Osteoblast (primary cell): Measurements from ENCODE around the gene CHMP5. TPM values are rescaled to one million over a fixed set of nuclear protein-coding genes. Genes with fewer than 3 reads are reported as not detected.
A peak's percentile ranks its signal among the peaks of the same experiment; 100 is the strongest.

ENCODE experiments used
- DNase-seq: peaks from one replicate; pipeline ENCODE4 v3.0.0; 2011; ENCODE audit warnings: low spot score, mixed read lengths; ENCODE audit not compliant: insufficient read length; ENCODE audit errors: missing footprints
- H2AFZ ChIP-seq: 2 replicates; pipeline ENCODE4 v1.6.0; 2011; ENCODE audit warnings: mild to moderate bottlenecking, low read length
- H3K27ac ChIP-seq: 2 replicates; pipeline ENCODE4 v1.5.1; 2011; ENCODE audit warnings: mild to moderate bottlenecking, low read depth, low read length, moderate library complexity
- H3K27me3 ChIP-seq: 2 replicates; pipeline ENCODE4 v1.6.0; 2012; ENCODE audit warnings: mild to moderate bottlenecking, control low read depth, inconsistent platforms, low read length, moderate library complexity; ENCODE audit not compliant: insufficient read depth
- H3K36me3 ChIP-seq: 2 replicates; pipeline ENCODE4 v1.5.1; 2011; ENCODE audit warnings: mild to moderate bottlenecking, low read length, control low read depth, moderate library complexity; ENCODE audit not compliant: insufficient read depth
- H3K4me1 ChIP-seq: 2 replicates; pipeline ENCODE4 v1.5.1; 2011; ENCODE audit warnings: mild to moderate bottlenecking, low read length, control low read depth, moderate library complexity; ENCODE audit not compliant: insufficient read depth
- H3K4me2 ChIP-seq: 2 replicates; pipeline ENCODE4 v1.6.0; 2011; ENCODE audit warnings: mild to moderate bottlenecking, low read length; ENCODE audit not compliant: insufficient read depth
- H3K4me3 ChIP-seq: fragments of 200-600 bp; sonication (generic); 3 replicates; pipeline ENCODE4 v1.5.1; 2012; ENCODE audit warnings: mild to moderate bottlenecking, low read length, inconsistent platforms; ENCODE audit not compliant: insufficient read depth
- H3K79me2 ChIP-seq: 2 replicates; pipeline ENCODE4 v1.6.0; 2012; ENCODE audit warnings: mild to moderate bottlenecking, low read length, control low read depth, inconsistent platforms; ENCODE audit not compliant: insufficient read depth
- H3K9me3 ChIP-seq: 2 replicates; pipeline ENCODE4 v1.5.1; 2011; ENCODE audit warnings: low read depth, low read length, control low read depth
- H4K20me1 ChIP-seq: 2 replicates; pipeline ENCODE4 v1.6.0; 2012; ENCODE audit warnings: mild to moderate bottlenecking, low read length, control low read depth; ENCODE audit not compliant: insufficient read depth
- total RNA-seq: library from RNA; depleted of rRNA; stranded (reverse); fragments of >200 nt; gene quantifications from 2 replicates; pipeline ENCODE4 v1.2.3, GENCODE V29; 2012
- TF ChIP-seq, protein P1 (sequence below): IDR thresholded peaks from 2 replicates; pipeline ENCODE4 v1.5.1; 2011; ENCODE audit warnings: mild to moderate bottlenecking, low read depth, low read length, moderate library complexity; ENCODE audit errors: extremely low read depth

CHMP5 gene
- total RNA-seq, 1 donor, result 71.7 TPM

DNA sequence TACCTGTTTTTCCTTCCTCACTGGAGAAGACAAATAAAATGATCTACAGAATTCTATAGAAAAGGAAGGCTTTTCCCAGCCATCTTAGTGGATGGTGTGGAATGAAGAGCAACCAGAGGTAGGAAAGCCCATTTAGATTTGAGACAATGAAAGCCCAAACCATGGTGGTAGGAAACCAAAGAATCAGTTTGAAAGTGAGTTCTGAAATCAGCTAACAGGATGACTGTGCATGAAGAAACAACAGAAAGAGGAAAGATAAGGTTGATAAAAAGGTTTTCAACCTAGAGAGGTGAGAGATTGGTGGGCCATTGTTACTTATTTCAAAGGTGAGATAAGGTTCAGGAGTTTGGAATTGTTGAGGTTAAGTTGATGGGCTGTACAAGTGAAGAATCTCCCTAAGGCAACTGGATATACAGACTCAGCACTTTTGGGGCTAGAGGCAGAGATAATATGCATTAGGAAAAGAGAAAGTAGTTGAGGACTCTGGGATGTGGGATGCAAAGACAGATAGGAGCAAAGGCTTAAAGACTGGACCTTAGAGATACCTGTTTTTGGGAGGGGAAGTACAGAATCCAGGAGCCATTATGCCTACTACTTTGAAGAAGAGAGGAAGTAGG is 2.4 kb downstream of the CHMP5 start:
- Histone ChIP-seq H3K36me3 (peaks cover 46% of the 10 kb centered on the region), H2AFZ (no peak overlapping the region), H3K9me3 (no peaks in the 10 kb centered on the region), H3K27me3 (no peaks in the 10 kb centered on the region), H3K4me2 (no peak overlapping the region), H3K27ac (no peak overlapping the region), H3K4me1 (peaks cover 22% of the 10 kb centered on the region), H4K20me1 (peaks cover 7% of the 10 kb centered on the region), H3K4me3 (no peak overlapping the region), H3K79me2 (peaks cover 45% of the 10 kb centered on the region)
- no peak for DNase-seq
- TF ChIP-seq, protein P1, sequence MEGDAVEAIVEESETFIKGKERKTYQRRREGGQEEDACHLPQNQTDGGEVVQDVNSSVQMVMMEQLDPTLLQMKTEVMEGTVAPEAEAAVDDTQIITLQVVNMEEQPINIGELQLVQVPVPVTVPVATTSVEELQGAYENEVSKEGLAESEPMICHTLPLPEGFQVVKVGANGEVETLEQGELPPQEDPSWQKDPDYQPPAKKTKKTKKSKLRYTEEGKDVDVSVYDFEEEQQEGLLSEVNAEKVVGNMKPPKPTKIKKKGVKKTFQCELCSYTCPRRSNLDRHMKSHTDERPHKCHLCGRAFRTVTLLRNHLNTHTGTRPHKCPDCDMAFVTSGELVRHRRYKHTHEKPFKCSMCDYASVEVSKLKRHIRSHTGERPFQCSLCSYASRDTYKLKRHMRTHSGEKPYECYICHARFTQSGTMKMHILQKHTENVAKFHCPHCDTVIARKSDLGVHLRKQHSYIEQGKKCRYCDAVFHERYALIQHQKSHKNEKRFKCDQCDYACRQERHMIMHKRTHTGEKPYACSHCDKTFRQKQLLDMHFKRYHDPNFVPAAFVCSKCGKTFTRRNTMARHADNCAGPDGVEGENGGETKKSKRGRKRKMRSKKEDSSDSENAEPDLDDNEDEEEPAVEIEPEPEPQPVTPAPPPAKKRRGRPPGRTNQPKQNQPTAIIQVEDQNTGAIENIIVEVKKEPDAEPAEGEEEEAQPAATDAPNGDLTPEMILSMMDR, result no peak

- Histone ChIP-seq H3K79me2 (peaks cover 32% of the 10 kb centered on the region), H3K4me2 (no peak overlapping the region), H3K9me3 (no peaks in the 10 kb centered on the region), H2AFZ (no peak overlapping the region), H3K27ac (no peak overlapping the region), H3K27me3 (no peaks in the 10 kb centered on the region), H3K4me3 (no peak overlapping the region), H4K20me1 (peaks cover 3% of the 10 kb centered on the region), H3K36me3 (peaks cover 58% of the 10 kb centered on the region), H3K4me1 (peaks cover 12% of the 10 kb centered on the region)
- no peak for DNase-seq
- TF ChIP-seq, protein P1, result no peak
Observed at GRCh38 chr9:33270146-33270545, 5.3 kb downstream of the CHMP5 start.

GRCh38 chr9:33272061-33272460 is 7.2 kb downstream of the CHMP5 start:
- Histone ChIP-seq H3K4me3 (no peak overlapping the region), H3K79me2 (peaks cover 16% of the 10 kb centered on the region), H3K4me1 (peaks cover 4% of the 10 kb centered on the region), H3K27ac (no peak overlapping the region), H3K36me3 (peaks cover 68% of the 10 kb centered on the region), H2AFZ (no peak overlapping the region), H4K20me1 (peaks cover 3% of the 10 kb centered on the region), H3K27me3 (no peaks in the 10 kb centered on the region), H3K9me3 (no peaks in the 10 kb centered on the region), H3K4me2 (no peak overlapping the region)
- DNase-seq, result no peak
- TF ChIP-seq, protein P1, result no peak

DNA sequence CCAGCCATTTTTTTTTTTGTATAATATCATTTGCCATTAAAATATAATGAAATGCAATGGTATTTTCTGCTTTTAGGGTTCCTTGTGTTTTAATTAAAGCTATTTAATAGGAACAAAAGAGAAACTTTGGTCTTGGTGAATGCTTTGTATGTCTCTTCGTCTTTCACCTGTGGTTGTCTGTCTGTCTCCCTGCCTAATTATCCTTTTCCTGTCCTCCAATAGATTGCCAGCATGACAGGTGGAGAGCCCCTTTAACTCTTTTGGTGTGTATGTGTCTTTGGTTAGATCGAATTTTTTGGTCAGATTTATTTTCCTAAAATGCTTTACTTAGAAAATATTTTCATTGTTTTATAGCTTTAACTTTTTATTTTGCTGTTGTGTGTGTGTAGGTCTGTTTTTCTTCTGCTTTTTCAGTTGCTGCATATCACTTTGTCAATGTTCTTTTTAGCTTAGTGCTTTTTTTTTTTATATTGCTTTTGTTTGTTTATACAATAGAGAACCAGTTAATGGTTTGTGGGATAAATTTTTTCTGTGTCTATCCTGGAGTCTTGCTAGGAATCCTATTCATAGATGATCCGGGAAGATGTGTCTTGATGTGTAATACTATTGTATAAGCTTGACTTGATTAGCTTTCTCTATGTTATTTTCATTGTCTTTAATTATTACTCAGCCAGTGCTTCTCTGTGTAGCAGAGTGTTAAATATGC is 8.6 kb downstream of the CHMP5 start:
- TF ChIP-seq, protein P1, result no peak
- H3K9me3 ChIP-seq, result no peaks in the 10 kb centered on the region
- peaks cover 68% of the 10 kb centered on the region for H3K36me3 ChIP-seq
- H3K27me3 ChIP-seq, result no peaks in the 10 kb centered on the region
- H3K27ac ChIP-seq, result peak overlapping the region; percentile 39
- no peak overlapping the region for H3K4me2 ChIP-seq
- no peak overlapping the region for H3K4me3 ChIP-seq
- H3K79me2 ChIP-seq, result peaks cover 10% of the 10 kb centered on the region
- H2AFZ ChIP-seq, result no peak overlapping the region
- DNase-seq, result no peak
- H4K20me1 ChIP-seq, result peaks cover 3% of the 10 kb centered on the region
- H3K4me1 ChIP-seq, result peaks cover 4% of the 10 kb centered on the region
